Tibial artery (tissue), 4 donors: ENCODE measurements around the gene MARCHF7.
A peak's percentile ranks its signal among the peaks of the same experiment; 100 is the strongest.
"Not testable (repeated sequence)": the region's sequence is repeated elsewhere in the genome, so short reads cannot be mapped to it uniquely, and the experiment has no call there.

Experiments
- DNase-seq, 2 donors: peaks; one replicate each; pipeline ENCODE4 v3.0.0-alpha.2; 2019
- H3K27ac ChIP-seq, 2 donors: fragments of 200-600 bp; sonication (generic) in 1 of 2; 1 replicate in 1 of 2; 2 replicates in 1 of 2; pipeline ENCODE4 v1.5.1; 2018 to 2019; ENCODE audit warnings: mild to moderate bottlenecking in 1 of 2
- H3K27me3 ChIP-seq, 2 donors: fragments of 200-600 bp; sonication (generic) in 1 of 2; one replicate each; pipeline versions ENCODE4 v1.5.1 to v1.6.0; 2016 to 2019
- H3K36me3 ChIP-seq, 3 donors: fragments of 200-600 bp; sonication (generic) in 2 of 3; one replicate each; pipeline ENCODE4 v1.5.1; 2016 to 2019; ENCODE audit warnings: mild to moderate bottlenecking in 2 of 3
- H3K4me1 ChIP-seq, 4 donors: fragments of 200-600 bp; sonication (generic) in 2 of 4; 1 replicate in 3 of 4; 2 replicates in 1 of 4; pipeline ENCODE4 v1.5.1; 2016 to 2019
- H3K4me3 ChIP-seq, 2 donors: fragments of 200-600 bp; sonication (generic) in 1 of 2; 1 replicate in 1 of 2; 2 replicates in 1 of 2; pipeline ENCODE4 v1.5.1; 2018 to 2019; ENCODE audit warnings: mild to moderate bottlenecking in 2 of 2
- H3K9me3 ChIP-seq, 3 donors: fragments of 200-600 bp; sonication (generic) in 1 of 3; one replicate each; pipeline ENCODE4 v1.5.1; 2016 to 2019
- intact Hi-C: fragments of 100-400 bp; cut with DNase I; formaldehyde crosslinking; loops from one replicate; pipeline ENCODE4 v1.15.0; 2023; ENCODE audit warnings: low total_unique reads
- TF ChIP-seq, protein P1 (sequence below), 2 experiments: fragments of 200-600 bp in 1 of 2; fragments of 450-650 bp in 1 of 2; IDR thresholded peaks; one replicate each; pipeline ENCODE4 v1.5.1; 2017 to 2019; ENCODE audit warnings: antibody characterized with exemption in 2 of 2, mild to moderate bottlenecking in 1 of 2, moderate library complexity in 1 of 2

The MARCHF7 gene, protein sequence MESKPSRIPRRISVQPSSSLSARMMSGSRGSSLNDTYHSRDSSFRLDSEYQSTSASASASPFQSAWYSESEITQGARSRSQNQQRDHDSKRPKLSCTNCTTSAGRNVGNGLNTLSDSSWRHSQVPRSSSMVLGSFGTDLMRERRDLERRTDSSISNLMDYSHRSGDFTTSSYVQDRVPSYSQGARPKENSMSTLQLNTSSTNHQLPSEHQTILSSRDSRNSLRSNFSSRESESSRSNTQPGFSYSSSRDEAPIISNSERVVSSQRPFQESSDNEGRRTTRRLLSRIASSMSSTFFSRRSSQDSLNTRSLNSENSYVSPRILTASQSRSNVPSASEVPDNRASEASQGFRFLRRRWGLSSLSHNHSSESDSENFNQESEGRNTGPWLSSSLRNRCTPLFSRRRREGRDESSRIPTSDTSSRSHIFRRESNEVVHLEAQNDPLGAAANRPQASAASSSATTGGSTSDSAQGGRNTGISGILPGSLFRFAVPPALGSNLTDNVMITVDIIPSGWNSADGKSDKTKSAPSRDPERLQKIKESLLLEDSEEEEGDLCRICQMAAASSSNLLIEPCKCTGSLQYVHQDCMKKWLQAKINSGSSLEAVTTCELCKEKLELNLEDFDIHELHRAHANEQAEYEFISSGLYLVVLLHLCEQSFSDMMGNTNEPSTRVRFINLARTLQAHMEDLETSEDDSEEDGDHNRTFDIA

DNA sequence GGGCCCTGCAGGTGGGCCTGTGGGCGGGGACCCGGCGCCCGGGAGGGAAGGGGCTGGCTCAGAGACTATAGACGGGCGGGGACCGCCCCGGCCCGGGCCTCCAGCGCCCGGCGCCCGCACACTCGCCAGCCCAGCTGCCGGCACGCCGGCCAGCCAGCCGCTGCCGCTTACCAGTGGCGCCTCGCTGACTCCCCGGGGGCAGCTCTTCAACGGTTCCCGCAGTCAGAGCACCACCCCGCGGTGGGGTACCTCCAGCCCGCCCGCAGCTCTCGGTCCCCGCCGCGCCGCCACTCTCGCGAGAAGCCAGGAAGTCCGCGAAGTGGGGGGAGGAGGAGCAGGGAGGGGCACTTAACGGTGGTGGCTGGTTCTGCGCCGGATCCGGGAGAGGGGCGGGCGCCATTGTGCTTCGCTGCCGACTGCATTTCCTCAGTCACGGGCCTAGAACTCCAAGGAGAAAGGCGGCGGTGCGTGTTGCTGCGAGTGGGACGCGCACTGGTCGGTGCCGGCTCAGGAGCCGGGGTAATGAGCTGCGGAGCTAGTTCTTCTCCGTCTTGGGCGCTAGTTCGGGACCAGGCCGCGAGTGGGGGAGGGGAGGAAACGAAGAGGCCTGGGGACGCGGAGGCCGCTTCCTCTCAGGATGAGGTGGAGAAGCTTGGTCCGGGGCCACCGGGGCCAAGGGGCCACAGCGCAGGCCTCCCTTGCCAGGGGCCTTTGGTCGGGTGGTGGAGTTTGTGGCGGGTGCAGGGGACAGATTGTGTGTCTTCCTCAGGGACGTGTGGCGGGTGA is at the start of gene MARCHF7:
TSS of gene MARCHF7 (plus strand) at position 364 of the 786 bp plus-strand sequence. CDS start 16,517 bp downstream, outside the sequence.
- TF ChIP-seq, protein P1, sequence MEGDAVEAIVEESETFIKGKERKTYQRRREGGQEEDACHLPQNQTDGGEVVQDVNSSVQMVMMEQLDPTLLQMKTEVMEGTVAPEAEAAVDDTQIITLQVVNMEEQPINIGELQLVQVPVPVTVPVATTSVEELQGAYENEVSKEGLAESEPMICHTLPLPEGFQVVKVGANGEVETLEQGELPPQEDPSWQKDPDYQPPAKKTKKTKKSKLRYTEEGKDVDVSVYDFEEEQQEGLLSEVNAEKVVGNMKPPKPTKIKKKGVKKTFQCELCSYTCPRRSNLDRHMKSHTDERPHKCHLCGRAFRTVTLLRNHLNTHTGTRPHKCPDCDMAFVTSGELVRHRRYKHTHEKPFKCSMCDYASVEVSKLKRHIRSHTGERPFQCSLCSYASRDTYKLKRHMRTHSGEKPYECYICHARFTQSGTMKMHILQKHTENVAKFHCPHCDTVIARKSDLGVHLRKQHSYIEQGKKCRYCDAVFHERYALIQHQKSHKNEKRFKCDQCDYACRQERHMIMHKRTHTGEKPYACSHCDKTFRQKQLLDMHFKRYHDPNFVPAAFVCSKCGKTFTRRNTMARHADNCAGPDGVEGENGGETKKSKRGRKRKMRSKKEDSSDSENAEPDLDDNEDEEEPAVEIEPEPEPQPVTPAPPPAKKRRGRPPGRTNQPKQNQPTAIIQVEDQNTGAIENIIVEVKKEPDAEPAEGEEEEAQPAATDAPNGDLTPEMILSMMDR (IDR thresholded peaks at IDR 0.05): peak in 1 of 2 experiments; percentile 40
- intact Hi-C loops: loop anchor here (10.0 kb wide), 2 partner anchors 98 to 428 kb away; partner anchors contain the start of genes BAZ2B and WDSUB1
- H3K27ac ChIP-seq: peak within 1 kb of the TSS; percentile 93 to 98
- no peaks in the 10 kb centered on the region for H3K9me3 ChIP-seq
- no peaks in the 10 kb centered on the region for H3K27me3 ChIP-seq
- peak within 1 kb of the TSS; percentile 79 to 85 for H3K4me3 ChIP-seq
- H3K4me1 ChIP-seq: peaks cover 0 to 51% (median 32%) of the 10 kb centered on the region in 4 donors
- peaks cover 9 to 19% (median 11%) of the 10 kb centered on the region in 3 donors for H3K36me3 ChIP-seq
- peak; percentile 94 to 99 for DNase-seq

- H3K9me3 ChIP-seq, H3K4me3 ChIP-seq, H3K36me3 ChIP-seq, H3K27ac ChIP-seq, H3K27me3 ChIP-seq, H3K4me1 ChIP-seq, intact Hi-C loops, DNase-seq: not testable (repeated sequence)
These were observed 44.9 kb upstream of the MARCHF7 start for GRCh38 chr2:159667423-159667822.

DNA sequence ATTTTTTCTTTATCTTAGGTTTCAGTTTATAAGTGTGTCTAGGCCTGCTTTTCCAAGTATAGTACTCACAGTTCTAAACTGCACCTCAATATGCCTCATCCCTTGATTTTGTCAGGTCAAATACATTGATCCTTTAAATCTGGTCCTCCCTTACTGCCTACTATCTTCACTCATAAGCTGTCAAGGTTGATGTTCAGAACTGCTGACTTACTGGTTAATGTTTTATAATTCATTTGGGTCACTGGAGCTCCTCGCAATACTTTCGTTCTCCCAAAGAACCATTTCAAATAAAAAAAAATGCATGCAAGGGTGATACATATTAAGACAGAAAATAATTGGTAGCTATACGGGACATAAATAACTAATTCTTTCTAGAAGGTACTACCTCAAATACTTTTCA is 41.3 kb upstream of the MARCHF7 start:
- TF ChIP-seq, protein P1 (IDR thresholded peaks at IDR 0.05): no peak
- intact Hi-C loops: no loop called here
- H3K27me3 ChIP-seq: no peaks in the 10 kb centered on the region
- no peaks in the 10 kb centered on the region for H3K4me1 ChIP-seq
- no peaks in the 10 kb centered on the region for H3K9me3 ChIP-seq
- H3K27ac ChIP-seq: no peak overlapping the region
- no peak for DNase-seq
- no peak overlapping the region for H3K4me3 ChIP-seq
- H3K36me3 ChIP-seq: no peaks in the 10 kb centered on the region

DNA sequence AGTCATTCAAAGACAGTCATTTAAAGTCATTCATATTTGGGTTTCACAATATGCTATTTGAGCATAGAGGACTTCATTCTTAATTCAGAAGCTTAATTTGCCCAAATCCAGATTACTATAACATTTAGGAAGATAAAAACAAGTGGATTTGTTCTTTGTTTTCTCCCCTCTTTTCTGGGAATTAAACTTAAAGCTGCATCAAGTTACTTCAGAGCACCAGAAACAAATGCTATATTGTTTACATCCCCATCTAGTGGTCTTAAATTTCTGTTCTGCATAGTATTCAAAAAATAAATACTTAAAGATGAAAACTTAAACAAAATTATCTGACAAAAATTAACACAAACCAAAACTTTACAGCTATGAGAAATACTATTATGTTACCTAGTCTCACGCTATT is 34.7 kb upstream of the MARCHF7 start:
- intact Hi-C loops: no loop called here
- Histone ChIP-seq H3K27me3 (no peaks in the 10 kb centered on the region), H3K27ac (no peak overlapping the region), H3K36me3 (no peaks in the 10 kb centered on the region), H3K9me3 (no peaks in the 10 kb centered on the region), H3K4me1 (no peaks in the 10 kb centered on the region), H3K4me3 (no peak overlapping the region)
- TF ChIP-seq, protein P1 (IDR thresholded peaks at IDR 0.05): peak; percentile 9 to 13
- no peak for DNase-seq

GRCh38 chr2:159680692-159681091 is 31.6 kb upstream of the MARCHF7 start:
- Histone ChIP-seq H3K27me3 (no peaks in the 10 kb centered on the region), H3K27ac (no peak overlapping the region), H3K4me3 (no peak overlapping the region), H3K4me1 (peaks cover 0 to 4% (median 0%) of the 10 kb centered on the region in 4 donors), H3K9me3 (no peaks in the 10 kb centered on the region), H3K36me3 (no peaks in the 10 kb centered on the region)
- intact Hi-C loops: no loop called here
- DNase-seq: no peak
- TF ChIP-seq, protein P1 (IDR thresholded peaks at IDR 0.05): no peak
